ENCODE data around the gene ZNF695.

Gene ZNF695

GRCh38 chr1:246959944-246960693 lies 47.7 kb downstream of the ZNF695 start:
- DNase-seq (ENCODE audit: low spot score): peak; percentile 26

GRCh38 chr1:246954126-246954525 lies 53.7 kb downstream of the ZNF695 start:
- no peak for DNase-seq (ENCODE audit: low spot score)

DNA sequence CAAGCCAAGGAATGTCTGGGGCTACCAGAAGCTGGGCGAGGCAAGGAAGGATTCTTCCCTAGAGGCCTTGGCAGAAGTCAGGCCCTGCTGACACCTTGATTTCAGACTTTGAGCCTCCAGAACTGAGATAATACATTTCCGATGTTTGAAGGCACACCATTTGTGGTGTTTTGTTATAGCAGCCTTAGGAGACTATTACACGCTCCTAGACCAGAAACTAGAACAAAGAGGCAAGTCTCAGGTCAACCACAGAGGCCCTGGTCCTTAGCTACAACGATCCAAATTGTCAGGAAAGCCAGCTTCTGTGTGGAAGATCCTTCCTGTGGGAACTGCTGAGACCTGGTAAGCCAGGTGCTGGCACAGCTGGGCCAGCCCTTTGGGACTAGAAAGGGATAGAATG lies 56.4 kb downstream of the ZNF695 start:
- DNase-seq (ENCODE audit: low spot score): no peak

DNA sequence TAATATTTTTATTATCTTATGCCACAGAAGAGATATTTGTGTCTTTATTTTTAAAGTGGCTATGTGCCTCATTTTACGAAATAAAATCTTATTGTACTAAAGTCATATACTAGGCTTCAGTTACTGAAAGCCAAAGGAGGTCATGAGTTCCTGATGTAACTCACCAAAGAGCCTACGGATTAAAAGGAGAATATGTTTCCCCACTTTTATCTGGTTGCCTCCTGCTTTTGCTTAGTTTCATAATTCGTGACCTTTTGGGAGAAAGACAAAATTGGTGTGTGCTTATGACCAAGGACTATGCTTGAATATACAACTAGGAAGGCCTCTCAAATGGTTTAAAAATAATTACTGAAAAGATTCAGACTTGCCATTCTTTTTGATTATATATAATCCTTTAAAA lies 57.9 kb downstream of the ZNF695 start:
- DNase-seq (ENCODE audit: low spot score): no peak

GRCh38 chr1:246947255-246947654 lies 60.6 kb downstream of the ZNF695 start:
- DNase-seq (ENCODE audit: low spot score): peak; percentile 47

GRCh38 chr1:246946366-246946765 lies 61.5 kb downstream of the ZNF695 start:
- no peak for DNase-seq (ENCODE audit: low spot score)
